GM12878 (cell line): ENCODE data around the gene KISS1R. TPM values are rescaled to one million over a fixed set of nuclear protein-coding genes. Genes with fewer than 3 reads are reported as not detected.

Source experiments
- ATF3 ChIP-seq: IDR thresholded peaks from 2 replicates; pipeline ENCODE4 v1.6.1; 2011; ENCODE audit warnings: low read depth, mild to moderate bottlenecking, low read length, moderate library complexity, borderline replicate concordance; ENCODE audit errors: extremely low read depth
- BACH1 ChIP-seq: fragments of 450-650 bp; IDR thresholded peaks from 2 replicates; pipeline ENCODE4 v1.6.1; 2017; ENCODE audit warnings: mild to moderate bottlenecking, borderline replicate concordance
- BCL11A ChIP-seq: IDR thresholded peaks from 2 replicates; pipeline ENCODE4 v1.6.1; 2011; ENCODE audit warnings: low read depth, low read length
- BCL3 ChIP-seq: IDR thresholded peaks from 2 replicates; pipeline ENCODE4 v1.6.1; 2011; ENCODE audit warnings: borderline replicate concordance, low read depth, mild to moderate bottlenecking, moderate library complexity, low read length; ENCODE audit not compliant: insufficient read depth, poor library complexity, severe bottlenecking
- BHLHE40 ChIP-seq, 2 experiments: fragments of 450-650 bp in 1 of 2; IDR thresholded peaks; 2 replicates each; pipeline ENCODE4 v1.6.1; 2011 to 2017; ENCODE audit warnings: low read depth in 2 of 2, borderline replicate concordance in 1 of 2, improper control_type of control experiment in 1 of 2, low read length in 1 of 2, mild to moderate bottlenecking in 1 of 2
- CEBPB ChIP-seq, 2 experiments: fragments of 150-350 bp in 1 of 2; IDR thresholded peaks; 2 replicates each; pipeline ENCODE4 v1.6.1; 2012 to 2014; ENCODE audit warnings: low read depth in 2 of 2, low read length in 2 of 2, borderline replicate concordance in 1 of 2, inconsistent platforms in 1 of 2
- E2F4 ChIP-seq: IDR thresholded peaks from 2 replicates; pipeline ENCODE4 v1.6.1; 2012; ENCODE audit warnings: low read depth, low read length, improper control_type of control experiment
- ETV6 ChIP-seq, 2 experiments: fragments of 450-650 bp in 1 of 2; IDR thresholded peaks in 1 of 2; conservative IDR thresholded peaks in 1 of 2; 2 replicates each; pipeline ENCODE4 v1.6.1; 2014; ENCODE audit warnings: antibody characterized with exemption in 1 of 2, borderline replicate concordance in 1 of 2, low read depth in 1 of 2, mild to moderate bottlenecking in 1 of 2, moderate library complexity in 1 of 2
- JUNB ChIP-seq: IDR thresholded peaks from 2 replicates; pipeline ENCODE4 v1.6.1; 2016; ENCODE audit warnings: antibody characterized with exemption, mild to moderate bottlenecking
- MYC ChIP-seq: IDR thresholded peaks from 2 replicates; pipeline ENCODE4 v1.6.1; 2011; ENCODE audit warnings: mild to moderate bottlenecking, low read length, moderate library complexity, inconsistent platforms; ENCODE audit not compliant: insufficient read depth, insufficient replicate concordance, insufficient read length, severe bottlenecking
- NKRF ChIP-seq: fragments of 450-650 bp; conservative IDR thresholded peaks from 2 replicates; pipeline ENCODE4 v1.6.1; 2017; ENCODE audit warnings: mild to moderate bottlenecking, moderate library complexity
- RAD51 ChIP-seq: fragments of 450-650 bp; IDR thresholded peaks from 2 replicates; pipeline ENCODE4 v1.6.1; 2016; ENCODE audit warnings: moderate library complexity, mild to moderate bottlenecking, inconsistent platforms
- RELA ChIP-seq: fragments of 450-650 bp; IDR thresholded peaks from 2 replicates; pipeline ENCODE4 v1.8.0; 2014; ENCODE audit warnings: borderline replicate concordance; ENCODE audit not compliant: partially characterized antibody
- SMC3 ChIP-seq: IDR thresholded peaks from 2 replicates; pipeline ENCODE4 v1.6.1; 2011; ENCODE audit warnings: low read length, improper control_type of control experiment, borderline replicate concordance
- STAT3 ChIP-seq: IDR thresholded peaks from 2 replicates; pipeline ENCODE4 v1.6.1; 2011; ENCODE audit warnings: low read depth, low read length, improper control_type of control experiment
- TBL1XR1 ChIP-seq: IDR thresholded peaks from 2 replicates; pipeline ENCODE4 v1.6.1; 2012; ENCODE audit warnings: low read depth, low read length, improper control_type of control experiment
- TCF12 ChIP-seq: IDR thresholded peaks from 2 replicates; pipeline ENCODE4 v1.6.1; 2011; ENCODE audit warnings: low read depth, mild to moderate bottlenecking, low read length
- TCF7 ChIP-seq: IDR thresholded peaks from 2 replicates; pipeline ENCODE4 v1.6.1; 2014; ENCODE audit warnings: antibody characterized with exemption, borderline replicate concordance
- ZNF687 ChIP-seq: fragments of 450-650 bp; IDR thresholded peaks from 2 replicates; pipeline ENCODE4 v1.6.1; 2017; ENCODE audit warnings: mild to moderate bottlenecking, moderate library complexity
- polyA plus RNA-seq, 11 experiments: library from polyadenylated mRNA; depleted of rRNA in 4 of 11; unstranded in 6 of 11; stranded (reverse) in 5 of 11; fragments of >200 nt; fragmentation: Nextera tagmentation in 4 of 11; fragmentation: Illumina TruSeq in 1 of 11; extraction: Ambion mirVana in 4 of 11; extraction: Trizol in 1 of 11; gene quantifications; 1 replicate in 1 of 11; 2 replicates in 10 of 11; pipeline versions ENCODE4 v1.2.1 to v1.2.3, GENCODE V29; 2011 to 2016; ENCODE audit warnings: inconsistent platforms in 2 of 11, missing spikeins in 2 of 11, low read depth in 1 of 11
- total RNA-seq, 4 experiments: library from RNA; depleted of rRNA in 3 of 4; stranded (reverse); fragments of >200 nt in 3 of 4; fragmentation: Illumina TruSeq in 1 of 4; extraction: Trizol in 1 of 4; gene quantifications; 2 replicates each; pipeline versions ENCODE4 v1.2.1 to v1.2.3, GENCODE V29; 2013 to 2021

Gene KISS1R
- total and polyA plus RNA-seq, 10 of the 15 experiments (the other 5 are each of a cell fraction or from before 2014, with no cell fraction given): 0.13 to 2.7 (median 1.4) TPM; not detected in 3

DNA sequence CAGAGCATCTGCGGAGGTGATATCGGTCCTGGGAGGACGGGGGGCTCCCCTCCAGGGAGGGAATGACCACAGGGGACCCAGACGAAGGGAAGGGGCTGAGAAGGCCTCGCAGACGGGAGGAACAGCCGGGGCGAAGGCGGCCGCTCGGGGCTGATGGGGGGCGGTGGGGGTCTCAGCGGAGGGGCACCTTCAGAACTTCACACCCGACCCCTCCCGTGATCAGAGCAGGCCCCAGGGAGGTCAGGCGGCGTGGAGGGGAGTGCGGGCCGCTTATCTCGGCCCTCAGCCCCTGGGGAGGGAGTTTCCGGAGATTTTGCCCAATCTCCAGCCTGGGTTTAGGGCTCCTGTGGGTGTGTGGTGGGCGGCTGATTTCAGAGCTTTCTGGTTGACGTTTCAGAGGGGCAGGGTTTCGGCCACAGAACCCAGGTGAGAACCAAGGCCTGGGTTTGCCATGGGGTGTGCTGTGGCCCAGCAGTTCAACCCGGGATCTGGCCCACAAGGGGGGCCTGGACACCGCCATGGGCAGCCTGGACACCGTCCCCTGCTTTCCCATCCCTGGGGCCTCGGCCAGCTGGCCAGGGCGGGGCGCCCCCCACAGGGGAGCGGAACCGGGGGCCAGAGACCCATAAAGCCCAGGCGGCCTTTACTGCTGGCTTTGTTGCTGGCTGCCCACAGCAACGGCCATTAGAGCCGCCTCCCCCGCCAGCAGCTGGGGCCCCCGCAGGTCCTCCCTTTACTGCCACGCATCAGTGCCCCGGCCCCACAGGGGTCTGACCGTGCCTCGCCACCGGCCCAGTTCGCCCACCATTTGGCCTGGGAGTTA lies 37.8 kb downstream of the KISS1R start (continued):
- TF ChIP-seq ZNF687 (peak; percentile 58; the same call in 1 of the 2 replicates), NKRF (no peak), RAD51 (0 out of 2 replicates have a peak, but pooled peaks have one; percentile 12), BCL3 (peak; percentile 51), JUNB (peak; percentile 43; the same call in 1 of the 2 replicates), CEBPB (IDR thresholded peaks at IDR 0.05; ENCODE audit: borderline replicate concordance in 1 of 2, low read depth in 2 of 2, low read length in 2 of 2) (no peak), SMC3 (no peak; the same call in 1 of the 2 replicates), BCL11A (peak; percentile 76), TCF7 (0 out of 2 replicates have a peak, but pooled peaks have one; percentile 20), MYC (no peak), BHLHE40 (IDR thresholded peaks at IDR 0.05; ENCODE audit: borderline replicate concordance in 1 of 2, low read depth in 2 of 2, low read length in 1 of 2) (peak; percentile 77 to 91), RELA (peak; percentile 29), ETV6 (conservative IDR thresholded peaks at IDR 0.05 in 1 of 2, IDR thresholded peaks at IDR 0.05 in 1 of 2; ENCODE audit: borderline replicate concordance in 1 of 2, low read depth in 1 of 2) (no peak; a peak in 1 of 4 replicates), BACH1 (peak; percentile 62; the same call in 1 of the 2 replicates), E2F4 (no peak), ATF3 (no peak), TCF12 (peak; percentile 61), TBL1XR1 (no peak; the same call in 1 of the 2 replicates), STAT3 (no peak)
